HT-29 (cell line): ENCODE measurements around the gene CREBRF. TPM values are rescaled to one million over a fixed set of nuclear protein-coding genes. Genes with fewer than 3 reads are reported as not detected.
"Not testable (repeated sequence)": the region's sequence is repeated elsewhere in the genome, so short reads cannot be mapped to it uniquely, and the experiment has no call there.

ENCODE experiments used
- DNase-seq: peaks from one replicate; pipeline ENCODE4 v3.0.0-alpha.2; 2015; ENCODE audit warnings: low spot score
- small RNA-seq: library from RNA; depleted of rRNA; stranded (forward); fragments of <200 nt; gene quantifications from one replicate; pipeline ENCODE3, GENCODE V24; 2014
- total RNA-seq: library from RNA; depleted of rRNA; stranded (reverse); fragments of >200 nt; shearing (Covaris generic); gene quantifications from 2 replicates; pipeline ENCODE4 v1.2.3, GENCODE V29; 2014; rRNA removed

CREBRF gene
- total RNA-seq, 1 experiment from 2014 or later = 6.0 TPM

DNA sequence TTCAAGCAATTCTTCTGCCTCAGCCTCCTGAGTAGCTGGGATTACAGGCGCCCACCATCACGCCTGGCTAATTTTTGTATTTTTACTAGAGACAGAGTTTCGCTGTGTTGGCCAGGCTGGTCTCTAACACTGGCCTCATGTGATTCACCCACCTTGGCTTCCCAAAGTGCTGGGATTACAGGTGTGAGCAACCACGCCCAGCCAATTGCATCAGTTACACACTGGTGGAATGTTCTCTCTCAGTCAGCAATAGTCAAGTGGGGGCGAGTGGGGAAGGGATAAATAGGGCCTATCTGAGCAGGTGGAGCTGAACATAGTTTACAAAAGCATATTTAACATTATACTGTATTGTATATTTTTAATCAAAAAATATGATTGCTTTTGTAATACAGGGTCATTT lies 98.5 kb downstream of the CREBRF start:
- DNase-seq = not testable (repeated sequence)

GRCh38 chr5:173155912-173156311 lies 99.8 kb downstream of the CREBRF start:
- DNase-seq = no peak

DNA sequence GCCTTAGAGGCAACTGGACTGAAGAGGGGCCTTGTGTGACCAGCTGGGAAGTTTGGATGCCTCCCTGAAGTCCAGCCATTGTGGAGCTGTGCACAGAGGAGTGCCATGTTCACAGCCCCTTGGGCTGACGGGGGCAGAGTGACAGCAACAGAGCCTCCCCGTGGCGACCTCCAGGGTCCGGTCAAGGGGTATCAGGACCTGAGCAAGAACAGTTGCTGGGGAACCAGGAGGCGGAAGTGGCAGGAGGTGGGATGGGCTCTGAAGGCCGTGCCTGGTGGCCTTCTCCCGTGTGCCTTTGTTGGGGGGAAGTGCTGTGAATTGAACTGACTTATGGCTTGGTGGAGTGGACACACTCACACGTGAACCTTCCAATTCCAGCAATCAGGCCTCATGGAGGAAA lies 102.2 kb downstream of the CREBRF start:
- no peak for DNase-seq

- DNase-seq = no peak
Measured at GRCh38 chr5:173159256-173159655, 103.1 kb downstream of the CREBRF start.

DNA sequence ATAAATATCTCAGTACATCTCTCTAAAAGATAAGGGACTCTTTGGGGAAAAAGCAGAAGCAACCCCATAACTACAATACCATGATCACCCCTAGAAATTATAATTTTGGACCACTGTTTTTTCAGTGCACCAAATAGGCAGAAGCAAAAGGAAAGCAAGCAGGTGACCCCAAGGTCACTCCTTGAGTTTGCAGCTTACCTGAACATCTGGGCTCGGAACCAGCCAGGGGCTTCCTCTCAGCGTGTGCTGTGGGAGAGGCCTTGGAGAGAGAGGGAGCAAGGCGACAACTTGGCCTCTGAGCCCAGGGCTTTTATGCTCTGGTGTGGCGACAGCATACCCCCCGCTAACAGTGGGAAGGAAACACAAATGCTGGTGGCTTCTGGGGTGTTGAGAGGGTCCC lies 105.0 kb downstream of the CREBRF start:
- DNase-seq = no peak

DNA sequence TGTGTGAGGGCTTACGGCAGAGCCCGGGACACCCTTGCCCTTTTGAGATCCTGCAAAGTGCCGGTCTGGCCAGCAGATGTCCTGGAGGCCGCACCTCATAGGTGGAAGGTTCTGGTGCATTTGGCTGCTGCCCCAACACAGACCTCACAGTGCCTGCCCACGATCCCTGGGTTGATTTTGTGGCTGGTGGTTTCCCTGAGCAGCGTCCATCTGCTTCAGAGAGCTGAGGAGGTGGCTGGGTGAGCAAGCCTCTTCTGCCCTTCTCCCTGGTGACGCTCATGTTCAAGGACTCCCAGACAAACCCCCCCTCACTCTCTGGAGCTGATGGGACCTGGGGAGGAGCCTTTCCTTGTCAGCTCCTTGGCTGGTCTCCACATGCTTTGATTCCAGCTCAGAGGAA lies 107.1 kb downstream of the CREBRF start:
- no peak for DNase-seq

GRCh38 chr5:173165177-173166016 lies 109.2 kb downstream of the CREBRF start:
- no peak for DNase-seq

- no peak for DNase-seq
Measured at GRCh38 chr5:173172166-173172565, 116.0 kb downstream of the CREBRF start.

GRCh38 chr5:173175523-173175922 lies 119.4 kb downstream of the CREBRF start:
- no peak for DNase-seq

DNA sequence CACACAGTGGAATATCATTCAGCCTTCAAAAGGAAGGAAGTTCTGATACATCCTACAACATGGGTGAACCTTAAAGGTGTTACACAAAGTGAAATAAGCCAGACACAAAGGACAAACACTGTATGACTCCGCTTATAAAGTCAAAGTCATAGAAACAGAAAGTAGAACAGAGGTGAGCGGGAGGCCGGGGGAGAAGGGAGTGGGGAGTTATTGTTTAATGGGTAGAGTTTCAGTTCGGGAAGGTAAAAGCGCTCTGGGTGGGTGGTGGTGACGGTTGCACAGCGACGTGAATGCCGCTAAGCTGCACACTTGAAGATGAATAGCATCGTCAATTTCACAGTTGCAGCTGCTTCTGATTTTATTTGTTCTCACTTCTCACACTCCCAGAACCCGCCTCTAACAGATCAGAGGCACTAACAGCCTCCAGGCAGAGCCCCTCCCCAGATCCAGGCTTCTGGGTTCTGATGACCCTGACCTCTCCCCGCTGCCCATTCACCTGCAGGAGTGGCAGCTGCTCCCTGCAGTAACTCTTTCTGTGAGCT lies 122.3 kb downstream of the CREBRF start:
- DNase-seq = no peak

DNA sequence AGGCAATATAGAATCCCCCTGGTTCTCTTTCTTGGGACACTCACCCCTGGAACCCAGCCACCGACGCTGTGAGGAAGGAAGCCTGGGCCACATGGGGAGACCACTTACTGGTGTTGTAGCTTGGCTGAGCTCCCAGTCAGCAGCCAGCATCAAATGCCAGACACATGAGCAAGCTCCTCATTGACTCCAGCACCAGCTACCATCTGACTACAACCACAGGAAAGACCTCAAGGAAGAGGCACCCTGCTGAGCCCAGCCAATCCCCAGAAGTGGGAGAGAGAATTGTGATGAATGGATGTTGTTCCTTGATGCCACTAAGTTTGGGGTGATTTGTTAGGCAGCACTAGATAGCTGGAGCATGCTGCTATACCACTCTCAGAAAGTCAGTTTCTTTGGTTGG lies 124.2 kb downstream of the CREBRF start:
- no peak for DNase-seq

- DNase-seq = peak; percentile 45
Measured at GRCh38 chr5:173187054-173187743, 131.0 kb downstream of the CREBRF start.

DNA sequence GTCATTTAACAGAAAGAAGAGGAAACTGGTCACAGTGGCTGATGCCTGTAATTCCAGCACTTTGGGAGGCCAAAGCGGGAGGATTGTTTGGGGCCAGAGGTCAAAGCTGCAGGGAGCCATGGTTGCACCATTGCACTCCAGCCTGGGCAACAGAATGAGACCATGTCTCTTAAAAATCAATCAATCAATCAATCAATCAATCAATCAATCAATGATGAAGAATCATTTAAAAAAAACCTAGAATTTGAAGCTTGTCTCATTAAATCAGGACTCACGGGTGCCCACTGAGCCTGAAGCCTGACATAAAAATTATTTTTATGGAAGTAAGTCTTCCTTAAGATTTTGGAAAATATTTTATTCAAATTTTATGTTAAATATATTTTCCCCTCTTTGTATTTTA lies 132.1 kb downstream of the CREBRF start:
- no peak for DNase-seq

Small RNAs within 50 kb of the gene (small RNA-seq; reads per million reads assigned to genes)
- not detected for gene RF00019
- 3.8 reads per million, percentile 79 among the genes with 10 or more reads in this experiment for gene SNORA74B

Other genes starting within 250 kb of the CREBRF start
- gene ERGIC1, start 222.1 kb upstream of the CREBRF start, total RNA-seq = 132 and 159 TPM in 2 replicates
- 36.6 and 41.9 TPM in 2 replicates for gene RPL26L1, start 96.9 kb upstream of the CREBRF start, total RNA-seq
- gene ATP6V0E1, start 72.6 kb upstream of the CREBRF start, total RNA-seq = 90.3 and 90.5 TPM in 2 replicates
- gene BNIP1, start 88.2 kb downstream of the CREBRF start, total RNA-seq = 10.0 and 14.9 TPM in 2 replicates
- gene NKX2-5, start 178.9 kb downstream of the CREBRF start, total RNA-seq = not detected in 2 replicates